A549 (cell line): Measurements from ENCODE around the gene LSM10. TPM values are rescaled to one million over a fixed set of nuclear protein-coding genes. Genes with fewer than 3 reads are reported as not detected.

ENCODE experiments used
- ATAC-seq, 2 experiments: fragments of 200-7000 bp in 1 of 2; fragments of >200 bp in 1 of 2; cut with Nextera tagmentation in 1 of 2; cut with Tn5 transposase in 1 of 2; 3 replicates each; pipeline versions ENCODE4 v1.8.0 to v1.9.1; 2018 to 2020; ENCODE audit warnings: mild to moderate bottlenecking in 1 of 2, moderate library complexity in 1 of 2
- CTCF ChIA-PET: fragments of 300-600 bp; sonication (Branson Sonifier 250); formaldehyde crosslinking; extraction: SDS; loops from one replicate; lab custom pipeline; 2021; ENCODE audit warnings: antibody characterized with exemption, inconsistent platforms; lab: Yijun Ruan, JAX
- POLR2A ChIA-PET: fragments of 350-600 bp; formaldehyde crosslinking; extraction: SDS; loops from one replicate; lab custom pipeline; 2021; ENCODE audit warnings: antibody characterized with exemption, inconsistent platforms; lab: Yijun Ruan, JAX
- DNase-seq, 2 experiments: peaks; one replicate each; pipeline versions ENCODE4 v3.0.0 to v3.0.0-alpha.2; 2011 to 2016; ENCODE audit warnings: low read depth in 1 of 2, low spot score in 1 of 2
- FAIRE-seq: peaks from 2 replicates; lab custom pipeline; 2011; peaks lifted over from hg19 to GRCh38; lab: Jason Lieb, UNC
- H3K27ac ChIP-seq, 2 experiments: fragments of >200 bp; sonication (Bioruptor Twin); formaldehyde crosslinking; 3 replicates each; pipeline ENCODE4 v1.5.1; 2016 to 2017
- H3K4me1 ChIP-seq: fragments of >200 bp; sonication (Bioruptor Twin); formaldehyde crosslinking; 3 replicates; pipeline ENCODE4 v1.6.1; 2016
- H3K4me2 ChIP-seq: fragments of >200 bp; sonication (Bioruptor Twin); formaldehyde crosslinking; 3 replicates; pipeline ENCODE4 v1.6.1; 2016
- H3K4me3 ChIP-seq: fragments of >200 bp; sonication (Bioruptor Twin); formaldehyde crosslinking; 3 replicates; pipeline ENCODE4 v1.5.1; 2016
- H3K9me3 ChIP-seq: fragments of >200 bp; sonication (Bioruptor Twin); formaldehyde crosslinking; 3 replicates; pipeline ENCODE4 v1.6.1; 2016
- BHLHE40 ChIP-seq: IDR thresholded peaks from 2 replicates; pipeline ENCODE4 v1.6.1; 2012; ENCODE audit warnings: low read depth, low read length, inconsistent platforms
- CBX8 ChIP-seq: fragments of 200-600 bp; sonication (generic); IDR thresholded peaks from 2 replicates; pipeline ENCODE4 v1.6.1; 2016
- CEBPB ChIP-seq, 2 experiments: fragments of >200 bp in 1 of 2; sonication (Bioruptor Twin) in 1 of 2; formaldehyde crosslinking in 1 of 2; IDR thresholded peaks; 2 replicates each; pipeline ENCODE4 v1.6.1; 2012 to 2016
- CHD2 ChIP-seq: fragments of 150-350 bp; IDR thresholded peaks from 2 replicates; pipeline ENCODE4 v1.6.1; 2014; ENCODE audit warnings: low read length; ENCODE audit not compliant: partially characterized antibody
- FOSB ChIP-seq: fragments of 250-450 bp; sonication (Bioruptor Pico); IDR thresholded peaks from 2 replicates; pipeline ENCODE4 v1.5.0; 2020; ENCODE audit warnings: mild to moderate bottlenecking, moderate library complexity
- FOSL2 ChIP-seq, 2 experiments: fragments of 450-650 bp in 1 of 2; fragments of >200 bp in 1 of 2; sonication (Bioruptor Twin) in 1 of 2; formaldehyde crosslinking; IDR thresholded peaks; 2 replicates each; pipeline versions ENCODE4 v1.5.0 to v1.6.1; 2016 to 2020; ENCODE audit warnings: mild to moderate bottlenecking in 1 of 2, moderate library complexity in 1 of 2
- GATA3 ChIP-seq: IDR thresholded peaks from 2 replicates; pipeline ENCODE4 v1.6.1; 2012; ENCODE audit warnings: borderline replicate concordance
- HEYL ChIP-seq: fragments of 250-450 bp; sonication (Bioruptor Pico); IDR thresholded peaks from 2 replicates; pipeline ENCODE4 v1.8.0; 2021; ENCODE audit warnings: mild to moderate bottlenecking, moderate library complexity
- HOXA7 ChIP-seq: fragments of 250-450 bp; sonication (Bioruptor Pico); IDR thresholded peaks from 2 replicates; pipeline ENCODE4 v1.5.0; 2020; ENCODE audit warnings: mild to moderate bottlenecking, moderate library complexity
- HOXB13 ChIP-seq: fragments of 250-450 bp; sonication (Bioruptor Pico); IDR thresholded peaks from 2 replicates; pipeline ENCODE4 v1.5.0; 2020; ENCODE audit warnings: low read depth, mild to moderate bottlenecking, moderate library complexity
- KDM5A ChIP-seq: fragments of 200-600 bp; sonication (generic); IDR thresholded peaks from 2 replicates; pipeline ENCODE4 v1.6.1; 2016; ENCODE audit warnings: antibody characterized with exemption, mild to moderate bottlenecking
- NR3C1 ChIP-seq: fragments of >200 bp; sonication (Bioruptor Twin); formaldehyde crosslinking; IDR thresholded peaks from 3 replicates; pipeline ENCODE4 v1.6.1; 2017
- RFX5 ChIP-seq: fragments of 450-650 bp; IDR thresholded peaks from 2 replicates; pipeline ENCODE4 v1.7.1; 2014; ENCODE audit warnings: antibody characterized with exemption, mild to moderate bottlenecking, moderate library complexity
- SMC3 ChIP-seq: fragments of >200 bp; sonication (Bioruptor Twin); formaldehyde crosslinking; IDR thresholded peaks from 3 replicates; pipeline ENCODE4 v1.6.1; 2018; ENCODE audit warnings: inconsistent platforms
- TFCP2L1 ChIP-seq: fragments of 250-450 bp; sonication (Bioruptor Pico); IDR thresholded peaks from 2 replicates; pipeline ENCODE4 v1.5.0; 2021; ENCODE audit warnings: mild to moderate bottlenecking
- ZC3H11A ChIP-seq: fragments of 450-650 bp; IDR thresholded peaks from 2 replicates; pipeline ENCODE4 v1.6.1; 2014; ENCODE audit warnings: antibody characterized with exemption, mild to moderate bottlenecking
- ZFP36 ChIP-seq: fragments of 450-650 bp; IDR thresholded peaks from 2 replicates; pipeline ENCODE4 v1.6.1; 2014; ENCODE audit warnings: borderline replicate concordance; ENCODE audit not compliant: partially characterized antibody
- WGBS: methylation state at CpG from one replicate; pipeline ENCODE4 v1.1.6; 2017; ENCODE audit errors: missing lambda C conversion rate; 5-methylcytosine and 5-hydroxymethylcytosine counted together
- polyA plus RNA-seq, 4 experiments: library from polyadenylated mRNA; depleted of rRNA in 3 of 4; stranded (reverse); fragments of >200 nt; fragmentation: RNase III in 1 of 4; extraction: RNeasy Plus Mini Kit Qiagen cat#74134 plus additional on column Dnase treatment in 1 of 4; gene quantifications; 2 replicates in 3 of 4; 3 replicates in 1 of 4; pipeline ENCODE4 v1.2.3, GENCODE V29; 2011 to 2017
- small RNA-seq, 6 experiments: library from RNA; depleted of rRNA; stranded (forward); fragments of <200 nt; gene quantifications; one replicate each; pipeline ENCODE3, GENCODE V24; 2012
- TF ChIP-seq, protein P1 (sequence below): fragments of 250-450 bp; sonication (Bioruptor Pico); IDR thresholded peaks from 2 replicates; pipeline ENCODE4 v1.5.0; 2020; ENCODE audit warnings: low read depth, mild to moderate bottlenecking, moderate library complexity
- TF ChIP-seq, protein P2 (sequence below): fragments of 450-650 bp; IDR thresholded peaks from 2 replicates; pipeline ENCODE4 v1.6.1; 2014; ENCODE audit warnings: antibody characterized with exemption
- TF ChIP-seq, protein P3 (sequence below): IDR thresholded peaks from 2 replicates; pipeline ENCODE4 v1.6.1; 2012
- TF ChIP-seq, protein P4 (sequence below): fragments of >200 bp; sonication (Bioruptor Twin); formaldehyde crosslinking; IDR thresholded peaks from 2 replicates; pipeline ENCODE4 v1.6.1; 2016
- TF ChIP-seq, protein P5 (sequence below): fragments of 150-350 bp; IDR thresholded peaks from 2 replicates; pipeline ENCODE4 v1.6.1; 2014; ENCODE audit warnings: low read depth, mild to moderate bottlenecking, low read length

Gene LSM10
- polyA plus RNA-seq, 2 of the 4 experiments (the other 2 are of a cell fraction): 40.7 to 44.3 TPM

DNA sequence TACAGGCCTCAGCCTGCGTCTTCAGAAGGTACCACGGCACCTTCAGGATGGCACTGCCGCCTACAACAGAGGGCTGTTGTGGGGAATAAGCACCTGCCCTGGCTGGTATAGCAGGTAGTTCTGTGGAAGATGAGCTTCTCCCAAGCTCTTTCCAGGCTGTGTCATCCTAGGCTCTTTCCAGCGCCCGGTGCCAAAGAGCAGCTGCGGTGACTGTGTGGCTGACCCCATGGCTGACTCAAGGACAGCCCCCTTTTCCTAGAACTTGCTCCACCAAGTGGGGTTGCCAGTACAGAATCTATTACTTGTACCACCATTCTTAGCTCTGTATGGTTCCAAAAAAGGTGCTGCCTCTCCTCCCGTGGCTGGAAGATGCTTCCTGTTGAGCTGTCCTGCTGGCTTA, 52.4 kb downstream of the LSM10 start (continued):
- TF ChIP-seq FOSL2 (IDR thresholded peaks at IDR 0.05): no peak
- no peak for TF ChIP-seq FOSL2 (CRISPR knock-in tag; IDR thresholded peaks at IDR 0.05)
- TF ChIP-seq GATA3: no peak
- TF ChIP-seq, protein P1, sequence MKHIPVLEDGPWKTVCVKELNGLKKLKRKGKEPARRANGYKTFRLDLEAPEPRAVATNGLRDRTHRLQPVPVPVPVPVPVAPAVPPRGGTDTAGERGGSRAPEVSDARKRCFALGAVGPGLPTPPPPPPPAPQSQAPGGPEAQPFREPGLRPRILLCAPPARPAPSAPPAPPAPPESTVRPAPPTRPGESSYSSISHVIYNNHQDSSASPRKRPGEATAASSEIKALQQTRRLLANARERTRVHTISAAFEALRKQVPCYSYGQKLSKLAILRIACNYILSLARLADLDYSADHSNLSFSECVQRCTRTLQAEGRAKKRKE (CRISPR knock-in tag): no peak
- TF ChIP-seq ZFP36: no peak
- no peak for TF ChIP-seq HOXA7 (CRISPR knock-in tag)
- TF ChIP-seq CEBPB (IDR thresholded peaks at IDR 0.05): no peak
- no peak for TF ChIP-seq FOSB

DNA sequence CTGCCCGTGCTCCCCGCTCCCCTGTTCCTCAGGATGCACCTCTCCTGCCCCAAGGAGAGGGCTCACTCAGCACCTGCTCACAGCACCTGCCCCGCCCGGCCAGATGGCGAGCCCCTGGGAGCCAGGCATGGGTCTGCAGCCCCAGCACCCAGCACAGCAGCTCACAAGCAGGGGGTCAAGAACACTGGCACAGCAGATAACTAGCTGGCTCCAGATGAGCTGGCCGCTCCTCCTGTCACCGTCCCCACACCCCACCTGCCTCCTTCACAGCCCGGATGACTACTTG, 53.4 kb downstream of the LSM10 start:
- Histone ChIP-seq H3K9me3 (no peaks in the 10 kb centered on the region), H3K4me2 (no peak overlapping the region), H3K27ac (peak overlapping the region in 1 of 2 experiments; percentile 78; a peak in 1 of 6 replicates), H3K4me1 (peaks cover 17% of the 10 kb centered on the region), H3K4me3 (no peak overlapping the region)
- ChIA-PET CTCF (interaction anchor here (0.5 to 17.8 kb wide), 6 partner anchors 13 to 223 kb away, joined by 3 to 201 read pairs (median 14); partner anchors contain the start of genes EVA1B and STK40), POLR2A (interaction anchor here (0.6 kb wide), 1 partner anchor 65 kb away, joined by 7 read pairs; no protein-coding TSS in a partner anchor)
- no peak for FAIRE-seq
- ATAC-seq: no peak
- 93% methylated on average over 8 of the region's 8 CpGs for WGBS
- TF ChIP-seq SMC3 (no peak), RFX5 (no peak), CHD2 (no peak), ZC3H11A (no peak), TFCP2L1 (CRISPR knock-in tag) (no peak), KDM5A (no peak), CBX8 (no peak), BHLHE40 (no peak)
- TF ChIP-seq, protein P2, sequence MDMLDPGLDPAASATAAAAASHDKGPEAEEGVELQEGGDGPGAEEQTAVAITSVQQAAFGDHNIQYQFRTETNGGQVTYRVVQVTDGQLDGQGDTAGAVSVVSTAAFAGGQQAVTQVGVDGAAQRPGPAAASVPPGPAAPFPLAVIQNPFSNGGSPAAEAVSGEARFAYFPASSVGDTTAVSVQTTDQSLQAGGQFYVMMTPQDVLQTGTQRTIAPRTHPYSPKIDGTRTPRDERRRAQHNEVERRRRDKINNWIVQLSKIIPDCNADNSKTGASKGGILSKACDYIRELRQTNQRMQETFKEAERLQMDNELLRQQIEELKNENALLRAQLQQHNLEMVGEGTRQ: no peak
- TF ChIP-seq, protein P3, sequence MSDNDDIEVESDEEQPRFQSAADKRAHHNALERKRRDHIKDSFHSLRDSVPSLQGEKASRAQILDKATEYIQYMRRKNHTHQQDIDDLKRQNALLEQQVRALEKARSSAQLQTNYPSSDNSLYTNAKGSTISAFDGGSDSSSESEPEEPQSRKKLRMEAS: no peak
- TF ChIP-seq, protein P4, sequence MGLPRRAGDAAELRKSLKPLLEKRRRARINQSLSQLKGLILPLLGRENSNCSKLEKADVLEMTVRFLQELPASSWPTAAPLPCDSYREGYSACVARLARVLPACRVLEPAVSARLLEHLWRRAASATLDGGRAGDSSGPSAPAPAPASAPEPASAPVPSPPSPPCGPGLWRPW: no peak
- TF ChIP-seq, protein P5, sequence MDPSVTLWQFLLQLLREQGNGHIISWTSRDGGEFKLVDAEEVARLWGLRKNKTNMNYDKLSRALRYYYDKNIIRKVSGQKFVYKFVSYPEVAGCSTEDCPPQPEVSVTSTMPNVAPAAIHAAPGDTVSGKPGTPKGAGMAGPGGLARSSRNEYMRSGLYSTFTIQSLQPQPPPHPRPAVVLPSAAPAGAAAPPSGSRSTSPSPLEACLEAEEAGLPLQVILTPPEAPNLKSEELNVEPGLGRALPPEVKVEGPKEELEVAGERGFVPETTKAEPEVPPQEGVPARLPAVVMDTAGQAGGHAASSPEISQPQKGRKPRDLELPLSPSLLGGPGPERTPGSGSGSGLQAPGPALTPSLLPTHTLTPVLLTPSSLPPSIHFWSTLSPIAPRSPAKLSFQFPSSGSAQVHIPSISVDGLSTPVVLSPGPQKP: no peak
- TF ChIP-seq, all 56 proteins: peak for 0
- no peak for DNase-seq

DNA sequence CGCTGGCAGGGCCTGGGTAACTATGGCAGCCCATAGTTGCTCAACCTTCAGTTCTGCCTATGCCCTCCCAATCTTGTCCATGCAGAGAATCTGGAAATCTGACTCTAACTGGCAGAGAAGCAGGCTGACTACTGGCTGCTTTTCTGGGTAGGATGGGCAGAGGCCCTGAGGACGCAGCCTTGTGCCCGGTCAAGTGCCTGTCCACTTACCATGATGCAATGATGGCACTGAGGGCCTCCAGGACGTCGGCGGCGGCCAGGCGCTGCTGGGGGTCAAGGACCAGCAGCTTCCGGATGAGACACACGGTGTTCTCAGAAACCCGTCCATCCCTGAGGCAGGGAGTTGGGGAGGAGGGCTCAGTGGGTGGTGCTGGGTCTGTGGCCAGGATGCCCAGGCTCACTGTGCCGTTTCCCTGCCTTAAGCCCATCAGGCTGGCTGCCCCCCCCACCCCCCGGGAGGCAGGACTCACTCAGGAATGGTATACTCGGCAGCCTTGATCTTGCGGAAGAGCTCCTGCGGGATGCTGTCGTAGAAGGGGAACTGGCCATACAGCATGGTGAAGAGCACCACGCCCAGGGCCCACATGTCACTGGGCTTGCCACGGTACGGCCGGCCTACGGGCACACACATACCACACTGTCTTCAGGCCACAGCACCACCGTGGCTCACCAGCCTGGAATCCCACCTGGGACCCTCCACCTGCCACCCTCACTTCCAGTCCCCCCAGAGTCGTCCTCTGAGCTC, 53.9 kb downstream of the LSM10 start:
- Histone ChIP-seq H3K4me3 (no peak overlapping the region), H3K4me2 (no peak overlapping the region), H3K4me1 (peaks cover 12% of the 10 kb centered on the region), H3K27ac (peak overlapping the region in 1 of 2 experiments; percentile 78; a peak in 4 of 6 replicates), H3K9me3 (no peaks in the 10 kb centered on the region)
- FAIRE-seq (no peak), DNase-seq (no peak), ATAC-seq (no peak)
- POLR2A ChIA-PET: interaction anchor here (0.6 to 1.5 kb wide), 2 partner anchors 43 to 66 kb away, joined by 4 to 7 read pairs; no protein-coding TSS in a partner anchor
- CTCF ChIA-PET: interaction anchor here (0.5 to 17.8 kb wide), 18 partner anchors 7 to 223 kb away, joined by 3 to 201 read pairs (median 12); partner anchors contain the start of genes EVA1B, OSCP1 and STK40
- WGBS: 92% methylated on average over 7 of the region's 24 CpGs
- TF ChIP-seq BHLHE40 (no peak), TFCP2L1 (CRISPR knock-in tag) (no peak), HOXB13 (CRISPR knock-in tag) (no peak), NR3C1 (no peak), HEYL (CRISPR knock-in tag) (no peak)

Small RNA genes lying within 50 kb of the gene (small RNA-seq; reads per million reads assigned to genes)
- gene RNU4-27P (0 reads per million in 6 experiments), gene SNORA63C (0 to 9.9 (median 0.45) reads per million in 6 experiments)

Other genes starting within 250 kb of the LSM10 start
- 62.2 and 67.0 TPM in 2 replicates for gene TRAPPC3, start 248.4 kb downstream of the LSM10 start, polyA plus RNA-seq (2011; rRNA removed)
- 103 to 109 TPM (median 105 TPM) in 3 replicates for gene TRAPPC3, start 248.4 kb downstream of the LSM10 start, polyA plus RNA-seq (2017; fragmentation: RNase III; extraction: RNeasy Plus Mini Kit Qiagen cat#74134 plus additional on column Dnase treatment)
- 15.4 and 16.4 TPM in 2 replicates for gene MAP7D1, start 241.7 kb downstream of the LSM10 start, polyA plus RNA-seq (2011; rRNA removed)
- 74.9 to 79.0 TPM (median 75.0 TPM) in 3 replicates for gene MAP7D1, start 241.7 kb downstream of the LSM10 start, polyA plus RNA-seq (2017; fragmentation: RNase III; extraction: RNeasy Plus Mini Kit Qiagen cat#74134 plus additional on column Dnase treatment)
- gene THRAP3, start 173.5 kb downstream of the LSM10 start, polyA plus RNA-seq (2011; rRNA removed): 60.7 and 66.5 TPM in 2 replicates
- 57.9 to 61.7 TPM (median 60.0 TPM) in 3 replicates for gene THRAP3, start 173.5 kb downstream of the LSM10 start, polyA plus RNA-seq (2017; fragmentation: RNase III; extraction: RNeasy Plus Mini Kit Qiagen cat#74134 plus additional on column Dnase treatment)
- gene SH3D21, start 91.5 kb downstream of the LSM10 start, polyA plus RNA-seq (2011; rRNA removed): 0.41 and 0.53 TPM in 2 replicates
- gene SH3D21, start 91.5 kb downstream of the LSM10 start, polyA plus RNA-seq (2017; fragmentation: RNase III; extraction: RNeasy Plus Mini Kit Qiagen cat#74134 plus additional on column Dnase treatment): 1.1 to 1.6 TPM (median 1.4 TPM) in 3 replicates
- 2.0 and 2.9 TPM in 2 replicates for gene EVA1B, start 74.3 kb downstream of the LSM10 start, polyA plus RNA-seq (2011; rRNA removed)
- gene EVA1B, start 74.3 kb downstream of the LSM10 start, polyA plus RNA-seq (2017; fragmentation: RNase III; extraction: RNeasy Plus Mini Kit Qiagen cat#74134 plus additional on column Dnase treatment): 7.5 to 10.8 TPM (median 8.5 TPM) in 3 replicates
- 8.9 and 10.5 TPM in 2 replicates for gene STK40, start 12.0 kb downstream of the LSM10 start, polyA plus RNA-seq (2011; rRNA removed)
- gene STK40, start 12.0 kb downstream of the LSM10 start, polyA plus RNA-seq (2017; fragmentation: RNase III; extraction: RNeasy Plus Mini Kit Qiagen cat#74134 plus additional on column Dnase treatment): 6.0 to 7.6 TPM (median 6.8 TPM) in 3 replicates
- gene OSCP1, start 52.5 kb upstream of the LSM10 start, polyA plus RNA-seq (2011; rRNA removed): 6.6 and 6.8 TPM in 2 replicates
- 4.0 to 4.8 TPM (median 4.6 TPM) in 3 replicates for gene OSCP1, start 52.5 kb upstream of the LSM10 start, polyA plus RNA-seq (2017; fragmentation: RNase III; extraction: RNeasy Plus Mini Kit Qiagen cat#74134 plus additional on column Dnase treatment)
- 67.5 and 79.7 TPM in 2 replicates for gene MRPS15, start 66.5 kb upstream of the LSM10 start, polyA plus RNA-seq (2011; rRNA removed)
- gene MRPS15, start 66.5 kb upstream of the LSM10 start, polyA plus RNA-seq (2017; fragmentation: RNase III; extraction: RNeasy Plus Mini Kit Qiagen cat#74134 plus additional on column Dnase treatment): 70.5 to 74.7 TPM (median 73.9 TPM) in 3 replicates
- gene CSF3R, start 85.0 kb upstream of the LSM10 start, polyA plus RNA-seq (2011; rRNA removed): not detected in 2 replicates
- not detected in 3 replicates for gene CSF3R, start 85.0 kb upstream of the LSM10 start, polyA plus RNA-seq (2017; fragmentation: RNase III; extraction: RNeasy Plus Mini Kit Qiagen cat#74134 plus additional on column Dnase treatment)